HG03175 (cell line): ENCODE results near the gene GLP2R.

Source experiments
- ATAC-seq: cut with Tn5 transposase; IDR thresholded peaks from one replicate; pipeline ENCODE4 v1.9.1; 2021; ENCODE audit warnings: mild to moderate bottlenecking, moderate library complexity; ENCODE audit not compliant: unreplicated experiment

The GLP2R gene

DNA sequence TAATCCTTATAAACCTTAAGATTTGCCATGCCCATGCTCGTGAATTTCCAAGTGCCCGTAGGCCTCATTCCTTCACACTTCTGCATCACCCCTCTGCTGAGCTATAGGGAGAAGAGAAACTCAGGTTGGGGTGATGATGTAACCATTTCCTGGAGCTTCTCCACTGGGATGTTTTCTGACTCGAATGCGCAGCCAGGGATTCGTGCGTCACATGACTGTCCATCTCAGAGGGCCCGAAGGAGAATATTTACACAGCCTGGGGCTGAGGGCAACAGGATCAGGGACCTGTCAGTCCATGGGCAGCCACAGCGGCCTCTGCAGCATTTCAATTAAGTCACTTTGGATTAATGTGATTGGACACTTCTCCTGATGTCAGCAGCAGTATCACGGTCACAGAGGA, 12.6 kb upstream of the GLP2R start:
- ATAC-seq: no peak

DNA sequence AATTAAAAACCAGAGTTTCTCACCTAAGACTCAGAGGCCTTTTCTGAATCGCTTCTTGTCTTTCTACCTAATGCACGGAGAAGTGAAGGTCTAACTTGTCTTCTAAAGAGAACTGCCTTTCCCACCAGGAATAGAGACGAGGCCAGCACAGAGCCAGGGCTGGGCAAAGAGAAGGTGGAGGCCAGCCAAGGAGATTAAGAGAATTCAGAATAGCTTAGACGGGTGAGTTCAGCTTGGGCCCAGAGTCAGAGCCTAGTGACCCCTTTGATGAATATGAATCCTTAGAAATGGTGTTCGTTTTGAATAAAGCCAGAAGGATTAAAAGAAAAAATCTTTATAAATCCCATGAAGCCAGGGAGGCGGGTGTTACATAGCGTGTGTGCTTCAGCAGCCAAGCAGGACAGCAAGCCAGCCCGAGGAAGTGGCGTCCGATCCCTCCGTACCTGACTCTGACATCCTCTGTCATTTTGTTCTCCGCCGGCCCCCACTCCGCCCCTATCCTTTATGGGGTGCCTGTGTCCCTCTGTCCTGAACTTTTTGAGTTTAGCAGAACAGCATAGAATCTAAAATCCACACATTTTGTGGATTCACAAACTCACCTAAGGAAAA, 11.3 kb upstream of the GLP2R start:
- no peak for ATAC-seq

- ATAC-seq: no peak
These were observed 9.3 kb upstream of the GLP2R start for GRCh38 chr17:9816472-9816871.

- no peak for ATAC-seq
These were observed 8.6 kb upstream of the GLP2R start for GRCh38 chr17:9817086-9817485.

- no peak for ATAC-seq
These were observed 7.0 kb upstream of the GLP2R start for GRCh38 chr17:9818760-9819159.

DNA sequence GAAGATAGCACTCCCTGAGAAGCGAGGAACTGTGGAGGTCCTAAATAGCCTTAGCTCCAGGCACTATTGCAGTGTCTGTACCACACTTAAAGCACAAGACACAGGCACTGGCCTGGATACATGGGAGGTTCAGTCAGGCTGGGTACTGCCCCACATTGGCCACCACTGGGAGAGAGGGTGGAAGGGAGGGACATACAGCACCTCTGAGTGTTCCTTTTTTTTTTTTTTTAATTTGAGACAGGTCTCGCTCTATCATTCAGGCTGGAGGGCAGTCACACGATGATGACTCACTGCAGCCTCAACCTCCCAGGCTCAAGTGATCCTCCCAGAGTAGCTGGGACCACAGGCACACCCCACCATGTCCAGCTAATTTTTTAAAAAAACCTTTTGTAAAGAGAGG, 5.3 kb upstream of the GLP2R start:
- ATAC-seq: no peak

DNA sequence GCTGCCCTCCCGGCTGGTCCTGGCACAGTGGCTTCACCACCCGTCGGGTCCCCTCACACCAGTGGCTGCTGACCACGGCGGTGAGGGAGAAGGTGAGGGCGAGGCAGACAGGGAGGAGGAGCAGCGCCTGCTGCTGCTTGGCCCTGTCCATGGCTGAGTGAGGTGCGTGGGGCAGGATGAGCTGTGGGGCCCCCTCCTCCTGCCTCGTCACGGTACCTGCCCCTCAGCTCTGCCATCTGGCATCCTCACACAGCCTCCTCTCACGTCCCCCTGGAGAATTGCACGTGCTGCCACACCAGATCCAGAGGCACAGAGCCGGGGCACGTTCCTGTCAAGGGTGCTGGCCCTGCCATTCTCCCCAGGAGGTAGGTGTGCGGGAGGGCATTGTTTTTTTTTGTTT, 3.8 kb upstream of the GLP2R start, which contains the start of gene GSG1L2:
Gene GSG1L2, minus strand, starts transcription at position 159 of the 400 bp plus-strand sequence. Its CDS starts 8 bp downstream, at position 151.
- ATAC-seq: no peak

DNA sequence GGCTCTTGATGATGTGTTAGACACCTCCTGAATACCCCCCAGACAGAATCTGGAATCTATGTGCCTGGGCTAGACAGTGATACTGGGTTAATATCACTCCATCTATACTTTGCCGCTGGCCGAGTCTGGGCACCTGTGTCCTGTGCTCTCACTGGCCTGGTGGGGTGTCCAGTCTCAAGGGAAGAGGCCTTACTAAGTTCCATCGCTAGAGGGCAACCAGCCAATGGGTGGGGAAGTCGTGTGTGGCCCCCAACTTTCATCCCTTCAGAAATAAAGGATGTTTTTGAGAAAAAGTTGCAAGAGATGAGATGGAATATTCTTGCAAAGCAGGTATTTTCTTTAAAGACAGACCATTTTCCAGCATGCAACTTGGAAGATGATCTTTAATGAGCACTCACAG, 1.6 kb upstream of the GLP2R start:
- no peak for ATAC-seq

- no peak for ATAC-seq
These were observed 856 bp upstream of the GLP2R start for GRCh38 chr17:9824797-9825338.

- ATAC-seq: no peak
These were observed 2.9 kb downstream of the GLP2R start for GRCh38 chr17:9828296-9829295.

- no peak for ATAC-seq
These were observed 3.6 kb downstream of the GLP2R start for GRCh38 chr17:9829343-9829742.

DNA sequence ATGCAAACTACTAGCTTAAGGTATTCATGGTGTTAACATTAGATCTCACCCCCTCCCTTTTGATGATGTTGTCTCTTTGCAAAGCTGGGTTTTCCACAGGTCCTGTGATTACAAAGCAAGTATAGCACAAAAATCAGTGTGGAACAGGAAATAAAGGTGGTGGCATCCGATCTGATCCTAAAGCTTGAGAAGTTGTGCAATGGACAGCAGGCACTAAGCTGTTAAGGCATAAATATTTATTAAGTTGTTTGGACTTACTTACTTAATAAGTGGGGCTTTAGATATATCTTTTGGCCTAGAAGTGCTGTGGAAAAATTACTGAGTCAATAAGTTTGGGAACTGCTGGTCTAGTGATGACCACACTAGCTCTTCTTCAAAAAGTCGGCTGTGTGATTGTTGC, 5.0 kb downstream of the GLP2R start:
- no peak for ATAC-seq

DNA sequence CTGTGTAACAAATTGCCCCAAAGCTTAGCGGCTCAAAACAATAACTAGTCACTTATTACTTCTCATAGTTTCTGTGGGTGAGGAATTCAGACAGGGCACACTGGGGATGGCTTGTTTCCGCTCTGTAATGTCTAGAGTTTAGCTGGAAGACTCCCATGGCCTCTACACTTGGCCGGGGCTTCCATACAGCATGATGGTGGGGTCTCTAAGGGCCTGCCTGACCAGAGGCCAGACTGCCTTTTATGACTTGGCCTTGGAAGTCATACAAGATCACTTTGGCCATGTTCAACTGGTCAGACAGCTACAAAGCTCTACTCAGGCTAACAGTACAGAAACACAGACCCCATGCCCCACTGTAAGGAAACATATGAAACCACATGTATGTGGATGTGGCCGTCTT, 8.2 kb downstream of the GLP2R start:
- no peak for ATAC-seq

GRCh38 chr17:9837551-9838471, 12.1 kb downstream of the GLP2R start:
- ATAC-seq: no peak

GRCh38 chr17:9839433-9839832, 13.7 kb downstream of the GLP2R start:
- ATAC-seq: no peak

- no peak for ATAC-seq
These were observed 16.5 kb downstream of the GLP2R start for GRCh38 chr17:9842057-9842758.

DNA sequence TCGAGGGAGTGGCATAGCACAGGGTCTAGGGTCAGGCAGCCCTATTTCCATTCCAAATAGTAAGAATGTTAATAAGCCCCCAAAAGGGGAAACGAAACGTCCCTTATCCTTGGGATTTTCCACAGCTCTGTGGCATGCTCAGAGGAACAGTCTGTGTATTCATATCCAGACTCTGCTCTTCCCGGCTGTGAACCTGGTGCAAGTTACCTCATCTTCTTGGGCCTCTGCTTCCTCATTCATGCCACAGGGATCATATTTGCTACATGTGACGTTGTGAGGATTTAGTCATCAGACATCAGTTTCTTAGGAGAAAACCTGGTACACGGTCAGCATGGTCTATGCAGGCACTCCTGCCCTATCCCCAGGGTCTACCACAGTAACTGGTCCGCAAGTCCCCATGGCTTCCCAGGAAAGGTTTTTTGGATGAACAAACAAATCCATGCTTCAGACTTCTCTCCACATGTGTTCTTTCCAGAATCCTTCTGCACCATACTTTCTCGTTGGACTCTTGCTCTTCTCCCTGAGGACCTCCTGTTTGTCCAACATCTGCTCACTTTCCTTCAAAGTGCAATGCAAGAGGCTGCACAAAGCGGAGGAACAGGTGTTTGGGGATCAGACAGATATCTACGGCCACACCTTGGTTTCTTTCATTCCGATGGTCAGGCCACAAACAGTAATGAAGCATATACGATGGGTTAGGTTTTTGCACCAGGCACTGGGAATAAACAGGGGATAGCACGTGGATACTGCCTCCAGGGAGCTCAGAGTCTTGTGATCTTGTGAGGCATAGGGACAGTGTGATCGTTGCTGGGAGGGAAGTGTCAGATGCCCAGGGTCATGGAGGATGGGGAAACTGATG, 17.7 kb downstream of the GLP2R start:
- no peak for ATAC-seq

DNA sequence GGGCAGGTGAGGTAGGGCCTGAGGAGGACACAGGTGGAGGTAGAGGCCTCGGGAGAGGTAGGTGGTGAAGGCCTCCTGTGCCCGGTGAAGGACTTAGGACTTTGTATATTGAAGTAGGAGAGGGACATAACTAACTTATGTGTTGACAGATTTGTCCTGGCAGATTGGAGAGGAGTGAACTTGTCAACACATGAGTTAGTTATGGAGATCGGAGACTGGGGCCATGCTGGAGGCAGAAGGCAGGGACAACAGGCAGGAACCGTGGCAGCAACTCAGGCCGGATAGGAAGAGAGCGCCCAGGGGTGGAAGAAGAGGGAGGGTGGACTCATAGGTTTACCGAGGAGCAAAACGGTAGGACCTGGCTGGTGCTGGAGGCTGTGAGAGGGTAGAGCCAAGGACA, 18.4 kb downstream of the GLP2R start:
- ATAC-seq: no peak

GRCh38 chr17:9845306-9845705, 19.6 kb downstream of the GLP2R start:
- no peak for ATAC-seq
